Brain microvascular endothelial cell (primary cell): ENCODE results near the gene ZNF17.
A peak's percentile ranks its signal among the peaks of the same experiment; 100 is the strongest.

ENCODE experiments used
- DNase-seq: peaks from one replicate; pipeline ENCODE4 v3.0.0-alpha.2; 2020
- H3K27ac ChIP-seq: fragments of 250-450 bp; sonication (Bioruptor Pico); 2 replicates; pipeline ENCODE4 v1.5.1; 2020; ENCODE audit warnings: mild to moderate bottlenecking, moderate library complexity
- H3K27me3 ChIP-seq: fragments of 250-450 bp; sonication (Bioruptor Pico); replicated peaks from 2 replicates; pipeline ENCODE4 v1.5.1; 2020; ENCODE audit warnings: mild to moderate bottlenecking
- H3K36me3 ChIP-seq: fragments of 250-450 bp; sonication (Bioruptor Pico); replicated peaks from 2 replicates; pipeline ENCODE4 v1.5.1; 2020; ENCODE audit warnings: mild to moderate bottlenecking
- H3K4me3 ChIP-seq: 2 replicates; pipeline ENCODE4 v1.5.1; 2011; ENCODE audit warnings: low read depth, mild to moderate bottlenecking, control low read depth, low read length, moderate library complexity
- CTCF ChIP-seq: IDR thresholded peaks from 2 replicates; pipeline ENCODE4 v1.5.1; 2011; ENCODE audit warnings: low read depth, mild to moderate bottlenecking, moderate library complexity, low read length, control low read depth, inconsistent platforms; ENCODE audit errors: missing control alignments
- in situ Hi-C: cut with HindIII; loops from 2 replicates; pipeline ENCODE4 v1.10.0; 2017; ENCODE audit warnings: low sequenced_read_pairs, low pct_ligation_motif_present

ZNF17 gene

DNA sequence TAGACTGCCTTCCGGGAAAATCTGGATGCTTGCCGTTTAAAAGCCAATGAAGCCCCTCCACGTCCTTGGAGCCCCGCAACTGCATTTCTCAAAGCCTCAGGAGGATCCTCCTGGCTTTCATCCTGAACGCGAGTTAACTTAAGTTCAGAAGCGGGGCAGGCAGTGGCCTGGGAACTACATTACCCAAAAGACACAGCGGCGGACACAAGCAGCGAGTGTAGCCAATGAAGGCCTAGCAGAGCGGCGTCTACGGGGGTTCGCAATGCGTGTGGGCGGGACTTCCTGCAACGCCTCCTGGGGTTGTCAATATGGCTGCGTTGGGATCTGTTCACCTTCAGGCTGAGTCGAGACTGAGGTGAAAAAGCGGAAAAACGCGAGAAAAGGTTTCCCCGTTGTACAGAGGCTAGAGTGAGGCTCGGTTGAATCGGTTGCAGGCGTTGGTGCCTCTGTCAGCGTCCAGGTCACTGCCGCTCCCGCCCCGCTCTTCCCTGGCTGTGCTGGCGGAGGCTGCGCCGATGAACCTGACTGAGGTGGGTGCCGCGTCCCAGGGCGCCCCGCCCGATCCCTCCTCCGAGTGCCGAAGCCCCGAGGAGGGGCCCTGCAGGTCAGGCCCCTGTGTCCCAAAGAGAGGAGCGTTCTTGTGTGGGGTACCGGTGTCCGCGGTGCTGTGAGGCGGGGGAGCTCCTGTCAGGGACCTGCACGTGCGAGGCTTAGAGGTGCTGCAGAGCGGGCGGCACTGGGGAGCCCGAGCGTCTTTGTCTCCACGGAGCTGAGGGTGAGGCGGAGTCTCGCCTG, at the start of gene ZNF17:
TSS of gene ZNF17 (plus strand) at position 285 of the 795 bp plus-strand sequence. CDS start 2,455 bp downstream, outside the sequence.
- Histone ChIP-seq H3K27ac (peak within 1 kb of the TSS; percentile 0), H3K27me3 (no peaks in the 10 kb centered on the region), H3K4me3 (peak within 1 kb of the TSS; percentile 78), H3K36me3 (no peaks in the 10 kb centered on the region)
- in situ Hi-C loops: no loop called here
- DNase-seq: peak; percentile 95
- no peak for TF ChIP-seq CTCF

GRCh38 chr19:57362419-57362818, 48.5 kb upstream of the ZNF17 start:
- in situ Hi-C loops: no loop called here
- peaks cover 6% of the 10 kb centered on the region for H3K36me3 ChIP-seq
- H3K27me3 ChIP-seq: no peaks in the 10 kb centered on the region
- peak overlapping the region; percentile 79 for H3K4me3 ChIP-seq
- peak overlapping the region; percentile 69 for H3K27ac ChIP-seq
- no peak for TF ChIP-seq CTCF
- DNase-seq: no peak

DNA sequence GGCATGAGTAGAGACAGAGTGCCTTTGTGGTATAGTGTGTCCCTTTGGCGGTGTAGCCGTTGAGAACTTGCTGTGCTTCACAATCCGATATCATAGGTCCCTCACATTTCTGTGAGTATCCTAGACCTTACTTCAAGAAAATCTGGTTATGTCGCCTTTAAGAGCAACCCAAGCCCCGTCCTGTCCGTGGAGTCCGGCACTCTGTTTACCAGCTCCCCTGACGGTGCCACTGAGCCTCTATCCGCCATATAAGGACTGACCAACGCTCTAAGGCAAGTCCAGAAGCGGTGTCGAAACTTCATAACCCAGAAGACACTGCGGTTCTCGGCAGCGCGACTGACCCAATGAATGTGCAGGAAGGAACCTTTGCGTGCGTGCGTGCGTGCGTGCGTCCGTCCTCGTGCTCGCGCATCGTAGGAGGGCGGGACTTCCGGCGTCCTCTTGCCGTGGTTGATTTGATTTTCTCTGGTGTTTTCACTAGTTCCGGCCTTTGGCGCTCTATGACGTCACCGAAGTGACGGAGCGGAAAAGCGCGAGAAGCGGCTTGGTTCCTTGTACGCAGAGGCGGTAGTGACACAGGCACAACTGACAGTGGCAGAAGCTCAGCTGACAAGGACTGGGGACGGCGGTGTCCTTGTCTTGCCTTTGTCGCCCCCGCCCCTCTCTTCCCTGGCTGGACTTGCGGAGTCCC, 47.8 kb upstream of the ZNF17 start, which contains the start of the genes TRAPPC2B and ZNF547:
TSS of gene TRAPPC2B (plus strand) at position 555 of the 691 bp plus-strand sequence. CDS start 1,283 bp downstream, outside the sequence.
TSS of gene ZNF547 (plus strand) at position 555 of the 691 bp plus-strand sequence. CDS start 5,005 bp downstream, outside the sequence.
- DNase-seq: peak; percentile 100
- Histone ChIP-seq H3K27me3 (no peaks in the 10 kb centered on the region), H3K4me3 (peak within 1 kb of the TSS; percentile 79), H3K27ac (peak within 1 kb of the TSS; percentile 73), H3K36me3 (no peaks in the 10 kb centered on the region)
- in situ Hi-C loops: no loop called here
- no peak for TF ChIP-seq CTCF

DNA sequence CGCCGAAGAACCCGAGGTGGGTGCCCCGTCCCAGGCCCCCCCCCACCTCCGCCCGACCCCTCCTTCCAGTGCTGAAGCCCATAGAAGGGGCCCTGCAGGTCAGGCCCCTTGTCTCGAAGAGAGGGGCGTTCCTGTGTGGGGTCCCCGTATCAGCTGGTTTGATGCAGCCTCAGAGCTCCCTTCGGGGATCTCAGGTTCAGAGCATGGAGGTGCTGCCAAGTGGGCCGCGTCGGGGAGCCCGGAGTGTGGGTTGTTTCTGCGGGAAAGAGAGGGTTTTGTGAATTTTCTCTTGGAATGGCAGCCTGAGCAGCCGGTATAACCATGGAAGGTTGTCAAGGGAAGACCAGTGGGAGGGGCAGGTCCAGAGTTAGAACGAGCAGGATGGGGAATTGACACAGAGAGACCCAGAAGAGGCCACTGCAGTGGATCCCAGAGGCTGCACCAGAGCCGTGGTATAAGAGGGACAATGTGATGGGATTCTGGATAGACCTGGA, 47.2 kb upstream of the ZNF17 start:
- Histone ChIP-seq H3K27ac (peak overlapping the region; percentile 73), H3K4me3 (peak overlapping the region; percentile 79), H3K27me3 (no peaks in the 10 kb centered on the region), H3K36me3 (no peaks in the 10 kb centered on the region)
- no peak for TF ChIP-seq CTCF
- in situ Hi-C loops: no loop called here
- peak; percentile 18 for DNase-seq

- no peaks in the 10 kb centered on the region for H3K27me3 ChIP-seq
- TF ChIP-seq CTCF: no peak
- no peak overlapping the region for H3K27ac ChIP-seq
Observed at GRCh38 chr19:57366776-57367175, 44.2 kb upstream of the ZNF17 start.

More at GRCh38 chr19:57366776-57367175, 44.2 kb upstream of the ZNF17 start:
- in situ Hi-C loops: no loop called here
- no peak for DNase-seq
- H3K36me3 ChIP-seq: no peaks in the 10 kb centered on the region
- no peak overlapping the region for H3K4me3 ChIP-seq
